ENCODE data around the gene P4HB.
A peak's percentile ranks its signal among the peaks of the same experiment; 100 is the strongest.

P4HB gene

GRCh38 chr17:81867170-81867990 is 7.0 kb upstream of the P4HB start:
- peak in 1 of 2 donors; percentile 43 for DNase-seq

- DNase-seq: peak in 1 of 2 donors; percentile 24
Measured at GRCh38 chr17:81866440-81867169, 6.3 kb upstream of the P4HB start.

DNA sequence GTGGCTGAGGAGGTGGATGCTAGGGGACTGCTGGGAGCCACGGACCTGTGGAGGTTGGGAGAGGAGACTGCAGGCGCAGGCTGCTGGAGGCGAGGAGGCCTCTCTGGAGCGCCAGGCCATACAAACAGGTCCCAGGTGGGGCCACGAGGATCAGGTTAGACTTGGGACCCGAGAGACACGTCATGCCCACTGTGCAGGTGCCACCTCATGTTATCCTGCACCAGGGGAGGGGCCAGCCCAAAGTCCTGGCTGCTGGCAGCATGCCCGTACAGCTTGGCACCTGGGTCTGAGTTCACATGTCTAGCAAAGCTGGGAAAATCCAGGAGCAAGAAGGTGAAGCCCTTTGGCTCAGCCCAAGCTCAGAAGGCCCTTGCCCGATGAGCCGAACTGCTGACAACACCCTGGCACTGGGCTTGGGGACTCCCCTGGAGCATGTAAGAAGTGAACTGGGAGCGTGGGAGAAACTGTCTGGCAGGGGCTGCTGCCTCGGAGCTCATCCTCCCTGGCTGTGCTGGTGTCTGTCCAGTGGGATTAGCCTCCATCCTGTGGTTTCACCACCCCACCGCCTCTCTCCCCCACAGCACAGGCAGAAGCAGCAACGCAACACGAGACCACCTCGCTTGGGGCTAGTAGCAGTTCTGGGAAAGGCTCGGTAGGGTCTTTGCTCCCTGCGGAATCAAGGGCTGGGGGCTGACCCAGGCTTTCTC is 5.6 kb upstream of the P4HB start:
- DNase-seq: peak in 1 of 2 donors; percentile 14

DNA sequence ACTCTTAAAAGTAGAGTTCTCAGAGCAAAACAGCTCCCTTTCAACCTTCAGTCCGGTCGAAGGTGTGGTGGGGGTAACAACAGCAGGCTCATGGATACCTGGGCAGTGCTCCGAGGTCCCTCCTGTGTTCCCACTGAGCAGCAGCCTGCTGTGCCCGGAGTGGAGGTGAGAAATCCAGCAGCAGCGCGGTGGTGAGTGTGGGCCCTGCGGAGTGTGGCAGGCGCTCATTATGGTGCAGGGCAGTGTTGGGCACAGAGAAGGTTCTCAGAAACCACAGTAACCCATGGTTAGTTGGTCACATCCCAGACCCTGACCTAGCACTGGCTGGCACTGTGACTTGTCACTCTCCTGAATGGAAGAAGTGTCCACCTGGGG is 5.0 kb upstream of the P4HB start:
- no peak for DNase-seq

DNA sequence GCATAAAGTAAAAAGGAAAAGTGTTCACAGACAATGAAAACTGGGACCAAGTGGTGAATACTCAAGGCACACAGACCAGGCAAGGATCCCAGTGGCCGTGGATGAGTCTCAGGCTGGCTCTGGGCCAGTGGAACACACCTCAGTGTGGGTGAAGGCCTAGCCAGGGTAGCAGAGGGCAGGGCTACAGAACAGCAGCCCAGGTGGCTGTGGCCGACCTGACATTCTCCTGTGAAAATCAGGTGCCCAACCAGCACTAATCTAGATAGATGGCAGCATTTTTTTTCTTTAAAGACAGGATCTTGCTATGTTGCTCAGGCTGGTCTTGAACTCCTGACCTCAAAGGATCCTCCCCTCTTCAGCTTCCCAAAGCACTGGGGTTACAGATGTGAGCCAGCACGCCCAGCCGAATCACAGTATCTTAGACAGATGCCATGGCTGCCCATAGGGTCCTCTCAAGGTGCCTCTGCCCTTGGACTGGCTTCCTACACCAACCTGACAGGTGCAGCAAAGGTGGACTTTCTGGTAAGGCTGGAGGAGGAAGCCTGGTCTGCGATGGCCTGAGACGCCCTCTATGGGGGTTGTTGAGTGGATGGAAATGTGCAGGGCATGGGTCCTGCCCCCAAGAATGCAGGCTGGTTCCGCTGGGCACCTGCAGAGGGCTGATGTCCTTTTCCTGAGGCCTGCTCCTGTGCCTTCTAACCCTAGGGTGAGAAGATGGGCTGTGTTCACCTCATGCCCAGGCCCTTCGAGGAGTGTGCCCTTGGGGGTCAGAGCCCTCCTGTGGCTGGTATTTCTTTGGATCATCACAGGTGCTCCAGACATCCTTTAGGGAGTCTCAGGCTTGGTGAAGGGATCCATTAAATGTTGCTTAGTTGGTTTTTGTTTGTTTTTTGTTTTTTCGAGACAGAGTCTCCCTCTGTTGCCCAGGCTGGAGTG is 3.8 kb upstream of the P4HB start:
- DNase-seq: no peak

GRCh38 chr17:81863123-81863675 is 2.9 kb upstream of the P4HB start:
- DNase-seq: no peak

- peak; percentile 100 for DNase-seq
Measured at GRCh38 chr17:81860756-81861568, 627 bp upstream of the P4HB start.

DNA sequence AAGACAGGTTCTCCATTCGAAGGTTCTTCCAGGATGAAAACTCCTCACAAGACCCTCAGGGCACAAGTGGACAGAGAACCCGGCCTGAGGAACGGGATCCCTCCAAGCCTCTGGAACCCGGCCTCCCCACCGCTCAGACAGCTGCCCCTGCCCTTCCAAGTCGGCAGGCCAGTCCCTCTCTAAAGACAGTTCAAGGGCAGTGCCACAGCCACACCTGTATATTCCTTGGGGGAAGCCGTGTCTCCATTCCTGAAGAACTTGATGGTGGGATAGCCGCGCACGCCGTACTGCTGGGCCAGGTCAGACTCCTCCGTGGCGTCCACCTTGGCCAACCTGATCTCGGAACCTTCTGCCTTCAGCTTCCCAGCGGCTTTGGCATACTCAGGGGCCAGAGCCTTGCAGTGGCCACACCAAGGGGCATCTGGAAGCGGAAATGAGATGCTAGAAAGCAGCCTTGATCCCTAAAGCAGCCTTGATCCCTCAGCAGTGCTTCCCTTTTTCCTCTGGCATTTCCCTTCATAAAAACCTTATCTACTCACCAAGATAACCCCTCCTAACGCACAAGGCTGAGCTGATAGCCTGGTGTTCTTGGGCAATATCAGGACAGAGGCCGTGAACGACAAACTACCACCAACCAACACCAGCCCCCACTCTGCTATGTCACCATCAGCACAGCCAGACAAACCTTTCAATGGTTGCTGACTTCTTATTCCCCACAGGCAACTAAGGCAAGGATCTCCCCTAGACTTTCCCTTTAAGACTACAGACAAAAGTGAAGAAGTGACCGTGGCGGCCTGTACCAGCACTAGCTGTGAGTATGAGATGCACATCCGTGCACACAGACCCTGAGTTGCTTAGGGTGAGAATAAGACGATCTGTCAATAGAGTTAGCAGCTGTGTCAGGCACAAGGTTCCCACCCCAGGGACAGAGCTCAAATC is 1.1 kb downstream of the P4HB start:
- DNase-seq: no peak

GRCh38 chr17:81858170-81858966 is 2.0 kb downstream of the P4HB start:
- no peak for DNase-seq

DNA sequence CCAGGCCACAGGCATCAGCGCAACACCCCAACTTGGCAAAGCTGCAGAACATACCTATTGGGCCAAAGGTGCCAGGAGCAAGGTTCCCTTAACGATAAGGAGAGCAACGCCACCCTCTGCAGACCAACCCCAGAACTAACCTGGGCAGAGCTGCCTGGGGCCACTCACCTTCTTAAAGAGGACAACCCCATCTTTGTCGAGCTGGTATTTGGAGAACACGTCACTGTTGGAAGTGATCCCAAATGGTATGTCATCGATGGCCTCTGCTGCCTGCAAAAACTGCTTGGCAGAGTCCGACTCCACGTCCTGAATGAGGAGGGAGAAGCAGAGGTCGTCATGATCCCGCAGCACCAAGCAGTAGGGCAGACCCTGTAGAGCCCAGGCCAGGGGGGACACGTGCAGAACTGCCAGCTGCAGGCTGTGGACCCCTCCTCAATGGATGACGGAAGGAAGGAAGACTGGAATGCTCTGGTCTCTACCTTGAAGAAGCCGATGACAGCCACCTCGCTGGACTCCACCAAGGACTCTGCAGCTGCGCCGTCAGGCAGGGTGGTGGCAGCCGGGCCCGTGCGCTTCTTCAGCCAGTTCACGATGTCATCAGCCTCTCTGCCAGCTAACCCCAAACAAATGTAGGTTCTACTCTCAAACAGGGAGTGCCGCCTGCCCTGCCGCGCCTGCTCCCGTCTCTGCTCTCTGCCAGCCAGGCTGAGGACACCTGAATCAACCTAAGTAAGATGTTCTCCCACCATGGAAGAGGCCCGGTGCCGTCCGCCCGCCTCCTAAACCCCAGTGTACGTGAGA is 5.2 kb downstream of the P4HB start:
- peak in 1 of 2 donors; percentile 16 for DNase-seq

DNA sequence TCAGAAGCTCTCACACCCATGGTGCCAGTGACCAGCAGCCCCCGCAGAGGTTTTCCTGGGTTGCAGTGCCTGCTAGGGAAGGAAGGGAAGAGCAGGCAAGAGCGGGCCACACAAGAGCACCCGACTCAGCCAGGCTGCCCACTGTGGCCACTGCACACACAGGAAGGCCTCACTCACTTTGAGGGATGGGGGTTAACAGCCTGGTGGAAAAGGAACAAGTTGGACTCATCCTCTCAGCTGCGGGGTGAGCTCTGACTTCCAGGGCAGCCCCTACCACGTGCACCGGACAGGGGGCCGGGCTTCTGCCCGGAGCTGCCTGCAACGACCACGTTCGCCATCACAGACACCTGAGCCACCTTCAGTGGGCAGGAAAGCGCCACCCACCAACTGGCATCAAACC is 8.1 kb downstream of the P4HB start:
- DNase-seq: no peak

- no peak for DNase-seq
Measured at GRCh38 chr17:81851423-81851822, 8.9 kb downstream of the P4HB start.

- no peak for DNase-seq
Measured at GRCh38 chr17:81849457-81849856, 10.9 kb downstream of the P4HB start.

GRCh38 chr17:81846743-81847689 is 13.3 kb downstream of the P4HB start:
- no peak for DNase-seq

DNA sequence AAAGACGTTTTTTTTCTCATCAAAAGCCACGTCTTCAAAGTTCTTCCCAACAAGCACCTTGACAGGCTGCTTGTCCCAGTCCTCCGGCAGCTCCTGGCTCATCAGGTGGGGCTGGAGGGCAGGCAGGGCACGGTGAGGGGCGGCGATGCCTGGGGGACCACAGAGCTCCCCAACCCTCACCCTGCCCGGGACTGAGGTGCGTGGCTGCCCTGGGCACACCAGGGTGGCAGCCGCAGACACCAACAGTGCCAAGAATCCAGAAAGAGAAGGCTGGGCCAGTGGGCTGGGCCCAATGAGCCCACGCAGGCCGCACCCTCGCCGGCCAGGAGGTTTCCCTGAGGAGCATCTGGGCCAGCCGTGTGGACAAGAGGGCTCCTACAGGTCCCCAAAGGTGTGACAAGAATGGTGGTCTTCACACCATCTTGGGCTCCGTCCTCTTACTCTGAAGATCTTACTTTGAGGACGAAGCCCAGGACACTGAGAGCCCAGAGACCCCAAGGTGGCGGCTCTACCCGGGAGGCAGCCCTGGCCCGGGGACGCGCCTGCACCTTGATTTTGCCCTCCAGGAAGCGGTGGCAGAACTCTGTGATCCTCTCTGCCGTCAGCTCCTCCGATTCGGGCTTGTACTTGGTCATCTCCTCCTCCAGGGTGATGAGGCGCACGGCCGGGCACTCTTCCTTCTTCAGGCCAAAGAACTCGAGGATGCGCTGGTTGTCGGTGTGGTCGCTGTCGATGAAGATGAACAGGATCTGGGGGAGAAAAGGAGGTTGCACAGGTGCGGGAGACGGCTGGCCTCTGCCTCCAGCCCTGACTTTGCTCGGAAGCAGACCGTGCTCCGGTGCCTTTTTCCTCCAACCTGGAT is 14.2 kb downstream of the P4HB start:
- no peak for DNase-seq

DNA sequence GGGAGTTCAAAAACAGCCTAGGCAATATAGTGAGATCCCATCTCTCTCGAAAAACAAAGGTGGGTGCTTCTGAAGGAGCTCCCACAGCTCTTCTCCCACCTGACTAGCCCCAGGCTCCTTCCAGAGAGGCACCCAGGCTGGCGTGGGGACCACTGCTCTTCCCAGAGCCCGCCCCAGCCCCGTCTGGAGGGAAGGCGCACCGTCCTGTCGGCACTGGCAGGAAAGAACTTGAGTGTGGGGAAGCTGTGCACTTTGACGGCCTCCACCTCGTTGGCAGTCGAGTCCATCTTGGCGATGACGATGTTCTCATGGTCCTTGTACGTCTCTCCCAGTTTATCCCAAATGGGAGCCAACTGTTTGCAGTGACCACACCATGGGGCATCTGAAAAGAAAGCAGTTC is 15.0 kb downstream of the P4HB start:
- no peak for DNase-seq

All from CD4-positive, alpha-beta T cell treated with Interferon alpha-2 for 1 hour (primary cell).